ENCODE results near the gene TRPM1. TPM values are rescaled to one million over a fixed set of nuclear protein-coding genes. Genes with fewer than 3 reads are reported as not detected.

TRPM1 gene
- polyA plus RNA-seq, 2 of the 4 experiments (the other 2 are of a cell fraction) = not detected

DNA sequence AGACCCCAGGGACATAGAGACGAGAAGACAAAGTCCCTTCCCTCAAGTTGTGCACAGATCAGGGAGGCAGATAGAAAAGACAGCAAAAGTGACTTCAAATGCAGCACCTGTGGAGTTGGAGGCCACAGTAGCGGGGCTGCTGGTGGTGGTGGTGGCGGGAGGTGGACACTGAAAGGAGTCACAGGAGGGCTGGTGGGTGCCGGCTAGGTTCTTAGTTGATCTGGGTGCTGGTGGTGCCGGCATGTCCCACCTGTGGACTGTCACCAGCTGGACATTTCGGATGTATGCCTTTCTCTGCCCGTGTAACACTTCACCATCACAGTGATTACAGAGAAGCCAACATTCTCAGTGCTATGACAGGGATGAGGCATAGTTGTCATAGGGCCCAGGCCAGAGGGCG lies 60.9 kb downstream of the TRPM1 start:
- DNase-seq (ENCODE audit: low read depth in 1 of 2, low spot score in 1 of 2) (no peak), FAIRE-seq (no peak), ATAC-seq (no peak)
- Histone ChIP-seq H3K4me1 (no peaks in the 10 kb centered on the region), H3K4me3 (no peak overlapping the region), H3K4me2 (no peak overlapping the region), H3K27ac (no peak overlapping the region), H3K9me3 (no peaks in the 10 kb centered on the region)
- 65% methylated on average over 8 of the region's 8 CpGs for WGBS (ENCODE audit: missing lambda C conversion rate)
- TF ChIP-seq EHMT2 (IDR thresholded peaks at IDR 0.05; ENCODE audit: low read depth) (no peak), POLR2AphosphoS2 (conservative IDR thresholded peaks at IDR 0.05; ENCODE audit: low read length) (no peak), HOXB5 (CRISPR knock-in tag; IDR thresholded peaks at IDR 0.05) (no peak), KDM1A (IDR thresholded peaks at IDR 0.05; ENCODE audit: low read depth) (no peak), RFX5 (IDR thresholded peaks at IDR 0.05) (no peak), RCOR1 (IDR thresholded peaks at IDR 0.05; ENCODE audit: low read depth, low read length) (no peak), EHF (CRISPR knock-in tag; IDR thresholded peaks at IDR 0.05) (no peak), JUN (IDR thresholded peaks at IDR 0.05) (no peak), HDAC2 (IDR thresholded peaks at IDR 0.05) (no peak), CHD2 (IDR thresholded peaks at IDR 0.05; ENCODE audit: low read length, partially characterized antibody) (no peak), ZC3H11A (IDR thresholded peaks at IDR 0.05) (no peak), GATA3 (IDR thresholded peaks at IDR 0.05; ENCODE audit: borderline replicate concordance) (no peak), CBX2 (IDR thresholded peaks at IDR 0.05; ENCODE audit: borderline replicate concordance, low read depth) (no peak), HMGXB4 (CRISPR knock-in tag; IDR thresholded peaks at IDR 0.05; ENCODE audit: borderline replicate concordance) (no peak), CHD4 (IDR thresholded peaks at IDR 0.05; ENCODE audit: borderline replicate concordance) (no peak), BCL3 (IDR thresholded peaks at IDR 0.05) (no peak), SREBF2 (IDR thresholded peaks at IDR 0.05) (no peak)
- TF ChIP-seq, protein P1, sequence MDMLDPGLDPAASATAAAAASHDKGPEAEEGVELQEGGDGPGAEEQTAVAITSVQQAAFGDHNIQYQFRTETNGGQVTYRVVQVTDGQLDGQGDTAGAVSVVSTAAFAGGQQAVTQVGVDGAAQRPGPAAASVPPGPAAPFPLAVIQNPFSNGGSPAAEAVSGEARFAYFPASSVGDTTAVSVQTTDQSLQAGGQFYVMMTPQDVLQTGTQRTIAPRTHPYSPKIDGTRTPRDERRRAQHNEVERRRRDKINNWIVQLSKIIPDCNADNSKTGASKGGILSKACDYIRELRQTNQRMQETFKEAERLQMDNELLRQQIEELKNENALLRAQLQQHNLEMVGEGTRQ (IDR thresholded peaks at IDR 0.05) = no peak
- ChIA-PET POLR2A (no interaction called here), CTCF (no interaction called here)

DNA sequence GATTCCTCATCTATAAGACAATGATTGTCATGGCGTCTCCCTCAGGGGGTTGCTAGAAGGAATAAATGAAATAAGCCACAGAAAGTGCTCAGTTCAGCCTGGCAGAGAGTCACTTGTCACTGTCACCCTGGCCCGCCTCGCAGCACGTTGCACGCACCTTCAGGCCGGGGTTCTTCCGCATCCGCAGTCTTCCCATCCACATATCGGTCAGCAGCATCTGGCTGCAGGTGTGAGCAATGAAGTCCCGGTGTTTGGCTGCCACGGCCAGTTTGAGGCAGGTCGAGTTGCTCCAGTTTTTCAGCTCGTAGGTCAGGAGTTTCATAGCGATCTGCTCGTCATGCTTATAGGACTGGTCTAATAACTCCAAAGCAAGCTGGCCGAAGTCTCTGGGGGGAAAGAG lies 61.6 kb downstream of the TRPM1 start:
- CTCF ChIA-PET = interaction anchor here (1.4 kb wide), 1 partner anchor 12 kb away, joined by 3 read pairs; no protein-coding TSS in a partner anchor

More for the DNA sequence above, 61.6 kb downstream of the TRPM1 start:
- Histone ChIP-seq H3K27ac (no peak overlapping the region), H3K4me3 (no peak overlapping the region), H3K4me2 (no peak overlapping the region), H3K9me3 (no peaks in the 10 kb centered on the region), H3K4me1 (no peaks in the 10 kb centered on the region)
- ATAC-seq = no peak
- 72% methylated on average over 16 of the region's 16 CpGs for WGBS (ENCODE audit: missing lambda C conversion rate)
- TF ChIP-seq TP53 (CRISPR knock-in tag; IDR thresholded peaks at IDR 0.05) (no peak), REST (IDR thresholded peaks at IDR 0.05) (no peak), MYC (IDR thresholded peaks at IDR 0.05; ENCODE audit: borderline replicate concordance, low read length) (no peak), HOXB13 (CRISPR knock-in tag; IDR thresholded peaks at IDR 0.05; ENCODE audit: low read depth) (no peak), ESRRA (IDR thresholded peaks at IDR 0.05; ENCODE audit: borderline replicate concordance, low read length) (no peak), SMC3 (IDR thresholded peaks at IDR 0.05) (no peak), RFX5 (IDR thresholded peaks at IDR 0.05) (no peak), PHF8 (IDR thresholded peaks at IDR 0.05; ENCODE audit: borderline replicate concordance, low read depth) (no peak), CBX2 (IDR thresholded peaks at IDR 0.05; ENCODE audit: borderline replicate concordance, low read depth) (no peak), RNF2 (IDR thresholded peaks at IDR 0.05; ENCODE audit: borderline replicate concordance, low read depth) (no peak), ATOH8 (CRISPR knock-in tag; IDR thresholded peaks at IDR 0.05; ENCODE audit: low read depth) (no peak), FOSB (CRISPR knock-in tag; IDR thresholded peaks at IDR 0.05) (no peak), CHD4 (IDR thresholded peaks at IDR 0.05; ENCODE audit: borderline replicate concordance) (no peak), POLR2A (IDR thresholded peaks at IDR 0.05; ENCODE audit: low read length) (no peak)
- TF ChIP-seq, protein P1 (IDR thresholded peaks at IDR 0.05) = no peak
- no peak for DNase-seq (ENCODE audit: low read depth in 1 of 2, low spot score in 1 of 2)
- FAIRE-seq = no peak
- POLR2A ChIA-PET = no interaction called here
